ACC112 (cell line): ENCODE measurements around the gene PLEKHN1.

ENCODE experiments used
- H2AFZ ChIP-seq: fragments of 200-600 bp; sonication (generic); one replicate; pipeline ENCODE4 v1.6.0; 2017; ENCODE audit warnings: antibody characterized with exemption, low read length; ENCODE audit not compliant: unreplicated experiment
- H3K27ac ChIP-seq: fragments of 200-600 bp; sonication (generic); 2 replicates; pipeline ENCODE4 v1.5.1; 2014; ENCODE audit warnings: low read depth, mild to moderate bottlenecking, antibody characterized with exemption, low read length, moderate library complexity
- H3K27me3 ChIP-seq: fragments of 200-600 bp; sonication (generic); 2 replicates; pipeline ENCODE4 v1.6.1; 2014; ENCODE audit warnings: mild to moderate bottlenecking, antibody characterized with exemption, low read length, moderate library complexity, mixed read lengths; ENCODE audit not compliant: insufficient read depth
- H3K36me3 ChIP-seq: fragments of 200-600 bp; sonication (generic); 2 replicates; pipeline ENCODE4 v1.6.1; 2016; ENCODE audit warnings: mild to moderate bottlenecking, antibody characterized with exemption, low read length, moderate library complexity, mixed read lengths; ENCODE audit not compliant: insufficient read depth
- H3K4me1 ChIP-seq: fragments of 200-600 bp; sonication (generic); one replicate; pipeline ENCODE4 v1.6.1; 2016; ENCODE audit warnings: low read length, mixed read lengths; ENCODE audit not compliant: insufficient read depth, unreplicated experiment, control insufficient read depth
- H3K4me3 ChIP-seq: fragments of 200-600 bp; sonication (generic); 2 replicates; pipeline ENCODE4 v1.5.1; 2014; ENCODE audit warnings: mild to moderate bottlenecking, low read depth, low read length
- H3K79me2 ChIP-seq: fragments of 200-600 bp; sonication (generic); one replicate; pipeline ENCODE4 v1.6.0; 2016; ENCODE audit warnings: low read length; ENCODE audit not compliant: control insufficient read depth, unreplicated experiment, insufficient read depth

The PLEKHN1 gene

GRCh38 chr1:997713-997992 lies 31.4 kb downstream of the PLEKHN1 start:
- Histone ChIP-seq H3K27ac (no peak overlapping the region), H3K4me3 (no peak overlapping the region; the same call in 1 of the 2 replicates), H3K79me2 (peaks cover 5% of the 10 kb centered on the region), H3K36me3 (no peaks in the 10 kb centered on the region), H3K27me3 (peaks cover 3% of the 10 kb centered on the region; the same call in 1 of the 2 replicates), H2AFZ (no peak overlapping the region), H3K4me1 (no peaks in the 10 kb centered on the region)

- peak overlapping the region; percentile 97 for H3K4me3 ChIP-seq
- peaks cover 5% of the 10 kb centered on the region for H3K79me2 ChIP-seq
- no peaks in the 10 kb centered on the region for H3K4me1 ChIP-seq
- H3K27me3 ChIP-seq: peaks cover 3% of the 10 kb centered on the region; the same call in 1 of the 2 replicates
- H3K36me3 ChIP-seq: no peaks in the 10 kb centered on the region
- no peak overlapping the region for H2AFZ ChIP-seq
- H3K27ac ChIP-seq: no peak overlapping the region
Measured at GRCh38 chr1:997993-998744, 31.9 kb downstream of the PLEKHN1 start.

GRCh38 chr1:998745-998994 lies 32.4 kb downstream of the PLEKHN1 start:
- no peaks in the 10 kb centered on the region for H3K4me1 ChIP-seq
- no peak overlapping the region for H2AFZ ChIP-seq
- H3K27me3 ChIP-seq: peaks cover 3% of the 10 kb centered on the region; the same call in 1 of the 2 replicates
- H3K27ac ChIP-seq: peak overlapping the region; percentile 99; the same call in 1 of the 2 replicates
- peaks cover 5% of the 10 kb centered on the region for H3K79me2 ChIP-seq
- peak overlapping the region; percentile 97 for H3K4me3 ChIP-seq
- no peaks in the 10 kb centered on the region for H3K36me3 ChIP-seq

- H3K27me3 ChIP-seq: peaks cover 3% of the 10 kb centered on the region; the same call in 1 of the 2 replicates
- peaks cover 5% of the 10 kb centered on the region for H3K79me2 ChIP-seq
- H3K4me3 ChIP-seq: peak overlapping the region; percentile 97
- peak overlapping the region; percentile 99; the same call in 1 of the 2 replicates for H3K27ac ChIP-seq
- no peaks in the 10 kb centered on the region for H3K4me1 ChIP-seq
- H2AFZ ChIP-seq: no peak overlapping the region
- no peaks in the 10 kb centered on the region for H3K36me3 ChIP-seq
Measured at GRCh38 chr1:998995-999724, 32.9 kb downstream of the PLEKHN1 start.

- peak within 1 kb of the TSS; percentile 99 for H3K27ac ChIP-seq
- peaks cover 2% of the 10 kb centered on the region for H3K4me1 ChIP-seq
Measured at GRCh38 chr1:999725-1000356, 33.6 kb downstream of the PLEKHN1 start, which contains the start of gene HES4. TSS of gene HES4 (minus strand) at chr1:1000097. CDS start at chr1:999973, 124 bp downstream.

GRCh38 chr1:1000357-1001056 lies 34.2 kb downstream of the PLEKHN1 start:
- no peak overlapping the region for H2AFZ ChIP-seq
- peak overlapping the region; percentile 99 for H3K27ac ChIP-seq
- peaks cover 9% of the 10 kb centered on the region for H3K4me1 ChIP-seq
- no peaks in the 10 kb centered on the region for H3K36me3 ChIP-seq
- peak overlapping the region; percentile 97 for H3K4me3 ChIP-seq
- H3K27me3 ChIP-seq: peaks cover 3% of the 10 kb centered on the region; the same call in 1 of the 2 replicates
- peaks cover 5% of the 10 kb centered on the region for H3K79me2 ChIP-seq

More at GRCh38 chr1:999725-1000356, 33.6 kb downstream of the PLEKHN1 start, which contains the start of gene HES4:
- Histone ChIP-seq H3K79me2 (peaks cover 5% of the 10 kb centered on the region), H3K27me3 (peaks cover 3% of the 10 kb centered on the region; the same call in 1 of the 2 replicates), H3K4me3 (peak within 1 kb of the TSS; percentile 97), H3K36me3 (no peaks in the 10 kb centered on the region), H2AFZ (no peak within 1 kb of the TSS)

GRCh38 chr1:1001057-1001783 lies 34.9 kb downstream of the PLEKHN1 start:
- H3K27me3 ChIP-seq: peaks cover 3% of the 10 kb centered on the region; the same call in 1 of the 2 replicates

GRCh38 chr1:1003618-1004419 lies 37.5 kb downstream of the PLEKHN1 start:
- no peaks in the 10 kb centered on the region for H3K36me3 ChIP-seq
- H3K4me3 ChIP-seq: no peak overlapping the region
- no peak overlapping the region for H2AFZ ChIP-seq
- peaks cover 13% of the 10 kb centered on the region for H3K4me1 ChIP-seq
- H3K79me2 ChIP-seq: peaks cover 5% of the 10 kb centered on the region
- peaks cover 3% of the 10 kb centered on the region; the same call in 1 of the 2 replicates for H3K27me3 ChIP-seq
- H3K27ac ChIP-seq: no peak overlapping the region

More at GRCh38 chr1:1001057-1001783, 34.9 kb downstream of the PLEKHN1 start:
- Histone ChIP-seq H3K27ac (peak overlapping the region; percentile 99), H3K36me3 (no peaks in the 10 kb centered on the region), H3K4me1 (peaks cover 13% of the 10 kb centered on the region), H2AFZ (no peak overlapping the region), H3K79me2 (peaks cover 5% of the 10 kb centered on the region), H3K4me3 (peak overlapping the region; percentile 97)

GRCh38 chr1:1004420-1004779 lies 38.1 kb downstream of the PLEKHN1 start:
- Histone ChIP-seq H3K79me2 (peaks cover 3% of the 10 kb centered on the region), H3K27ac (no peak overlapping the region), H2AFZ (no peak overlapping the region), H3K36me3 (no peaks in the 10 kb centered on the region), H3K27me3 (peaks cover 3% of the 10 kb centered on the region; the same call in 1 of the 2 replicates), H3K4me1 (peaks cover 13% of the 10 kb centered on the region), H3K4me3 (no peak overlapping the region)
